Measurements from ENCODE around the gene POLD3.

The POLD3 gene

DNA sequence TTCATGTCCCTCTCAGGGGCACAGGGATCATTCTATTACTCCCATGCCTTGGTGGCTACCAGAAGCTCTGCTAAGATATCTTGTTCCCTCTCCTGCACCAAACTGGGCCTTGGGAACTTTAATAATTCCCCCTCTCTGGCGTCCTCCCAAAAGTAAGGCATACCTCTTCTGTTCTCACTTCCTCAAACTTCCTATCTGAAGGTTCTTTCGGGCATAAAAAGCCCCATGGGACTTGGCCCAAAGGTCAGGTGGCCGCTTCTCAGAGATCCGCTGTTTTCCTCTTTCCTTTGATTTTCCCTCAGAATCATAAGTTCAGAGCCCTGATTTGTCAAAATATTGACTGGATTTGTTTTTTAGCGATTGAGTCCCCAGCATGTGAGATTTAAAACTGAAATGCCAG lies 13.0 kb downstream of the POLD3 start:
- Histone ChIP-seq H3K36me3 (ENCODE audit: control insufficient read depth in 2 of 2, insufficient read depth in 2 of 2, low read length in 2 of 2) (peaks cover 9 to 15% of the 10 kb centered on the region in 2 donors), H3K9me3 (ENCODE audit: control insufficient read depth in 2 of 2, low read length in 2 of 2) (no peaks in the 10 kb centered on the region), H3K27me3 (ENCODE audit: control insufficient read depth in 2 of 2, insufficient read depth in 2 of 2, low read length in 2 of 2) (no peaks in the 10 kb centered on the region), H3K9ac (ENCODE audit: low read depth in 1 of 2, low read length in 2 of 2) (no peak overlapping the region), H3K27ac (ENCODE audit: low read depth in 2 of 2, low read length in 2 of 2) (no peak overlapping the region), H3K4me1 (ENCODE audit: control insufficient read depth in 2 of 2, insufficient read depth in 2 of 2, low read length in 2 of 2) (peaks cover 5 to 18% of the 10 kb centered on the region in 2 donors), H3K4me3 (ENCODE audit: low read length in 2 of 2) (no peak overlapping the region)

DNA sequence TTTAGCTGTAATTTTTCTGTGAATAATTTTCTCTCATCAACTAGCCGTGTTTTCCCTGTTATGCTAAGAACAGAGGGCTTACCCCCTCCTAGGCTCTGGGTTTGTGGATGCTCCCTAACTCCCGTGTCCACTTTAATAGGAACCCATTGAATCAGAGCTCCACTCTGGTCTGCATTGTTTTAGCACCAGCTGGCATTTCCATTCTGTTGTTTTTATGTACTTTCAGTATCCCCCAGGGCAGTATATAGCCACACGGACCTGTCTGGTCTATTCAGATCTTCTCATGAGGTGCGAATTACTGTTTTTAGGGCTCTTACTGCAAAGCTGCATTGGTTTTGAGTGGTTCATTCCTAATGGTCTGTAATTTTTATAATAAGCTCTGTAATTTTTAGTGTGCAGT lies 16.0 kb downstream of the POLD3 start:
- H3K36me3 ChIP-seq (ENCODE audit: control insufficient read depth in 2 of 2, insufficient read depth in 2 of 2, low read length in 2 of 2), result peaks cover 18 to 23% of the 10 kb centered on the region in 2 donors
- H3K27ac ChIP-seq (ENCODE audit: low read depth in 2 of 2, low read length in 2 of 2), result no peak overlapping the region
- no peak overlapping the region for H3K9ac ChIP-seq (ENCODE audit: low read depth in 1 of 2, low read length in 2 of 2)
- no peaks in the 10 kb centered on the region for H3K27me3 ChIP-seq (ENCODE audit: control insufficient read depth in 2 of 2, insufficient read depth in 2 of 2, low read length in 2 of 2)
- H3K4me1 ChIP-seq (ENCODE audit: control insufficient read depth in 2 of 2, insufficient read depth in 2 of 2, low read length in 2 of 2), result peaks cover 0 to 3% of the 10 kb centered on the region in 2 donors
- no peak overlapping the region for H3K4me3 ChIP-seq (ENCODE audit: low read length in 2 of 2)
- no peaks in the 10 kb centered on the region for H3K9me3 ChIP-seq (ENCODE audit: control insufficient read depth in 2 of 2, low read length in 2 of 2)

DNA sequence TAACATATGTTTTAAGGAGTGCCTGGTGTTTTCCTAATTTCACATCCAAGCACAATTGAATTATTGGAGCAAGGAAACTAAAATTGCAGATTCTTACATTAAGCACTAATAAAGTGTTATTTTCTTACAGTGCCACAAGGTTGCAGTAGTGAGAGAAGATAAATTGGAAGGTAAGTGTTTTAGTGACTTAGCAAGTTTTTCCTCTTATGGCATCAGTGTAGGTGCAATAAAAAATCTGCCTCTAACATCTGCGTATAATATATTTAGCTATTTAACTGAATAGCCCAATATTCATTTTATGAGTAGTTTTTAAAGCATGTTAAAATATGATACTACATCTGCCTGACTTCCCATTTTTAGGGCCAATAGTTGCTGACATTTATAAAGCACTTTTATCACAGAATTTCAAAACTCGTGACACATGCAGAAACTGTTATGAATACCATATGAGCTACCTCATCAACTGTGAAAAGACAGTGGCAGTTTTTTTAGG lies 19.0 kb downstream of the POLD3 start:
- Histone ChIP-seq H3K27ac (ENCODE audit: low read depth in 2 of 2, low read length in 2 of 2) (peak overlapping the region in 1 of 2 donors; percentile 16), H3K27me3 (ENCODE audit: control insufficient read depth in 2 of 2, insufficient read depth in 2 of 2, low read length in 2 of 2) (no peaks in the 10 kb centered on the region), H3K9ac (ENCODE audit: low read depth in 1 of 2, low read length in 2 of 2) (no peak overlapping the region), H3K4me1 (ENCODE audit: control insufficient read depth in 2 of 2, insufficient read depth in 2 of 2, low read length in 2 of 2) (no peaks in the 10 kb centered on the region), H3K9me3 (ENCODE audit: control insufficient read depth in 2 of 2, low read length in 2 of 2) (no peaks in the 10 kb centered on the region), H3K36me3 (ENCODE audit: control insufficient read depth in 2 of 2, insufficient read depth in 2 of 2, low read length in 2 of 2) (peaks cover 22 to 27% of the 10 kb centered on the region in 2 donors), H3K4me3 (ENCODE audit: low read length in 2 of 2) (no peak overlapping the region)

DNA sequence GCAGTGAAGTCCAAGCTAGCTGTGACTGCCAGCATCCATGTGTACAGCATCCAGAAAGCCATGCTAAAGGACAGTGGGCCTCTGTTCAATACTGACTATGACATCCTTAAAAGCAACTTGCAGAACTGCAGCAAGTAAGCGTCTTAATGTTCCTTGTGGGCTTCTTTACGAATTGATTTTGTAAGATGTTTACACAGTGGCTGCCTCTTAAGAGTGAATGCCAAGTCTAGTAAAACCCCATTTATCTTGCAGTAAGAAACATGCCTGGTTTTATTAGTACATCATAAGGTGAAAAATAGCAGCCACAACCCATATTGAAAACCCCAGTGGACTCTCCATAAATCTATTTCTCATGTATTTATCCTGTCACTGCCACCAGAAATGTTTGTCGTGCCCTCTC lies 20.5 kb downstream of the POLD3 start:
- H3K27me3 ChIP-seq (ENCODE audit: control insufficient read depth in 2 of 2, insufficient read depth in 2 of 2, low read length in 2 of 2), result no peaks in the 10 kb centered on the region
- H3K4me1 ChIP-seq (ENCODE audit: control insufficient read depth in 2 of 2, insufficient read depth in 2 of 2, low read length in 2 of 2), result no peaks in the 10 kb centered on the region
- no peaks in the 10 kb centered on the region for H3K9me3 ChIP-seq (ENCODE audit: control insufficient read depth in 2 of 2, low read length in 2 of 2)
- no peak overlapping the region for H3K9ac ChIP-seq (ENCODE audit: low read depth in 1 of 2, low read length in 2 of 2)
- peaks cover 22 to 27% of the 10 kb centered on the region in 2 donors for H3K36me3 ChIP-seq (ENCODE audit: control insufficient read depth in 2 of 2, insufficient read depth in 2 of 2, low read length in 2 of 2)
- H3K4me3 ChIP-seq (ENCODE audit: low read length in 2 of 2), result no peak overlapping the region
- H3K27ac ChIP-seq (ENCODE audit: low read depth in 2 of 2, low read length in 2 of 2), result no peak overlapping the region

DNA sequence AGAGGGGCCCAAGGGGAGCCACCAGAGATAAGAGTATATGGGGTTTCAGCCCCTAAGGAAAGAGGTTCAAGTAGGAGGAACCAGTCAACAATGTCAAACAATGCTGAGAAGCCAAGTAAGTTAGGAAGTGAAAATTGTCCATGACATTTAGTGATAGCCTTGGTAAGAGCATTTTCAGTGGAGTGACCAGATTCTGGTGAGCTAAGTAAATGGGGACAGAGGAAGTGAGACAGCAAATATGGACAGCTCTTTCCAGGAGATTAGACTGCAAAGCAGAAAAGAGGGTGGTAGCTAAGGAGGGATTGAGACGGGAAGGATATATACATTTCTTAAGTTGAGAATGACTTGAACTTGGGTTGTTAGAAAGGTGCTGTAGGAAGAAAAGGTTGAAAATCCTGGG lies 22.9 kb downstream of the POLD3 start:
- H3K9me3 ChIP-seq (ENCODE audit: control insufficient read depth in 2 of 2, low read length in 2 of 2), result no peaks in the 10 kb centered on the region
- H3K9ac ChIP-seq (ENCODE audit: low read depth in 1 of 2, low read length in 2 of 2), result no peak overlapping the region
- no peak overlapping the region for H3K27ac ChIP-seq (ENCODE audit: low read depth in 2 of 2, low read length in 2 of 2)
- H3K36me3 ChIP-seq (ENCODE audit: control insufficient read depth in 2 of 2, insufficient read depth in 2 of 2, low read length in 2 of 2), result peaks cover 30 to 45% of the 10 kb centered on the region in 2 donors
- no peaks in the 10 kb centered on the region for H3K27me3 ChIP-seq (ENCODE audit: control insufficient read depth in 2 of 2, insufficient read depth in 2 of 2, low read length in 2 of 2)
- no peak overlapping the region for H3K4me3 ChIP-seq (ENCODE audit: low read length in 2 of 2)
- H3K4me1 ChIP-seq (ENCODE audit: control insufficient read depth in 2 of 2, insufficient read depth in 2 of 2, low read length in 2 of 2), result no peaks in the 10 kb centered on the region

DNA sequence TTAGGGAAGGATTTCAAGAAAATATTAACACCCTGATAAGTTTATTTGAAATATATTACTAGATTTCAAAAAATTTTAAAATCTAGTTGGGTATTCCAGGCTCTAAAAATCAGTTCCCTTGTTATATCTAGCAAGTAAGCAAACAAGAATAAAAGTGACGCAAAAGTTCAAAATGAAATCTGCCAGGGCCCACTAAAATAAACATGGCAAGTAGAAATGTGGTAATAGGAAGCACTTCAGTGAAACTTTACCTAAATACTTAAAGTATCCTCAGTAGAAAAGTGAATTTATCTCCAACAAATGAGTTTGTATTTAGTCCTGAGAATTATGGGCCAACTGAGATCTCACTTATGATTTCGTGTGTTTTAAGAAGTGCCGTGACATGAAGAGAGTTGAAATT lies 23.6 kb downstream of the POLD3 start:
- H3K4me1 ChIP-seq (ENCODE audit: control insufficient read depth in 2 of 2, insufficient read depth in 2 of 2, low read length in 2 of 2), result no peaks in the 10 kb centered on the region
- peaks cover 32 to 48% of the 10 kb centered on the region in 2 donors for H3K36me3 ChIP-seq (ENCODE audit: control insufficient read depth in 2 of 2, insufficient read depth in 2 of 2, low read length in 2 of 2)
- H3K4me3 ChIP-seq (ENCODE audit: low read length in 2 of 2), result no peak overlapping the region
- no peak overlapping the region for H3K27ac ChIP-seq (ENCODE audit: low read depth in 2 of 2, low read length in 2 of 2)
- no peaks in the 10 kb centered on the region for H3K27me3 ChIP-seq (ENCODE audit: control insufficient read depth in 2 of 2, insufficient read depth in 2 of 2, low read length in 2 of 2)
- H3K9ac ChIP-seq (ENCODE audit: low read depth in 1 of 2, low read length in 2 of 2), result no peak overlapping the region
- H3K9me3 ChIP-seq (ENCODE audit: control insufficient read depth in 2 of 2, low read length in 2 of 2), result no peaks in the 10 kb centered on the region

DNA sequence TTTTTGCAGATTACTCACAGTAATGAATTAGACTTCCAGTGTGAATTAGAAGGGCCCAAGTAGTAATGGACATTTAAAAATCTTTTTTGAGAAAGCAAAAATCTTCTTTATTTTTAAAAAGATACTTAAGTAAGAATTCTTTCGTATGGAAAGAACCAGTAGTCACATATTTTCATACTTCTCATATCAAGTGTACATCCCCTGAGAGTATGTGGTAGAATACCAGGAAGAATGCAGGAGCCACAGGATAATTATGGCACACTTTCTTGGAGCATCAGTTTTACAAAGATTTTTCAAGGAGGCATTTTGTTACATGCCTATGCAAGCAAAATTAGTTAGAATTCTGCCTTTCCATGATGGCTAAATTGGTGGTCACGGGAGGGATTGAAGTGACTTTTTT lies 28.1 kb downstream of the POLD3 start:
- Histone ChIP-seq H3K4me3 (ENCODE audit: low read length in 2 of 2) (no peak overlapping the region), H3K27me3 (ENCODE audit: control insufficient read depth in 2 of 2, insufficient read depth in 2 of 2, low read length in 2 of 2) (no peaks in the 10 kb centered on the region), H3K27ac (ENCODE audit: low read depth in 2 of 2, low read length in 2 of 2) (no peak overlapping the region), H3K9ac (ENCODE audit: low read depth in 1 of 2, low read length in 2 of 2) (no peak overlapping the region), H3K9me3 (ENCODE audit: control insufficient read depth in 2 of 2, low read length in 2 of 2) (no peaks in the 10 kb centered on the region), H3K36me3 (ENCODE audit: control insufficient read depth in 2 of 2, insufficient read depth in 2 of 2, low read length in 2 of 2) (peaks cover 17 to 29% of the 10 kb centered on the region in 2 donors), H3K4me1 (ENCODE audit: control insufficient read depth in 2 of 2, insufficient read depth in 2 of 2, low read length in 2 of 2) (no peaks in the 10 kb centered on the region)

DNA sequence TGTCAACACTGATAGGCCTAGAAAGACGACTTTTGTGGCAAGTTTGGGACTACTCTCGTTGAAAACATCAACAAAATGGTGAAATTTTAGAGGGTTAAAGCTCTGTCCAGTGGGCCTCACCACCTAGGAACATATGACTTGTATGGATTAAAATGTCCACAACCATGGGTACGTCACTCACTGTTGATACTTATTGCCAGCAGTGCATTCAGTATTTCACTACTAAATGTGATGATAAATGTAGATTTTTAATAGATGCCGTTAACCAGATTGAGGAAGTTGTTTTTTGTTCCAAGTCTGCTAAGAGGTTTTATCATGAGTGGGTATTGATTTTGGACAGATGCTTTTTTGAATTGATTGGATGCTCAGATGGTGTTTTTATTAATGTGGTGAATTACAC lies 33.7 kb downstream of the POLD3 start:
- Histone ChIP-seq H3K9me3 (ENCODE audit: control insufficient read depth in 2 of 2, low read length in 2 of 2) (no peaks in the 10 kb centered on the region), H3K27me3 (ENCODE audit: control insufficient read depth in 2 of 2, insufficient read depth in 2 of 2, low read length in 2 of 2) (no peaks in the 10 kb centered on the region), H3K9ac (ENCODE audit: low read depth in 1 of 2, low read length in 2 of 2) (no peak overlapping the region), H3K27ac (ENCODE audit: low read depth in 2 of 2, low read length in 2 of 2) (no peak overlapping the region), H3K4me3 (ENCODE audit: low read length in 2 of 2) (no peak overlapping the region), H3K36me3 (ENCODE audit: control insufficient read depth in 2 of 2, insufficient read depth in 2 of 2, low read length in 2 of 2) (peaks cover 22 to 23% of the 10 kb centered on the region in 2 donors), H3K4me1 (ENCODE audit: control insufficient read depth in 2 of 2, insufficient read depth in 2 of 2, low read length in 2 of 2) (no peaks in the 10 kb centered on the region)

DNA sequence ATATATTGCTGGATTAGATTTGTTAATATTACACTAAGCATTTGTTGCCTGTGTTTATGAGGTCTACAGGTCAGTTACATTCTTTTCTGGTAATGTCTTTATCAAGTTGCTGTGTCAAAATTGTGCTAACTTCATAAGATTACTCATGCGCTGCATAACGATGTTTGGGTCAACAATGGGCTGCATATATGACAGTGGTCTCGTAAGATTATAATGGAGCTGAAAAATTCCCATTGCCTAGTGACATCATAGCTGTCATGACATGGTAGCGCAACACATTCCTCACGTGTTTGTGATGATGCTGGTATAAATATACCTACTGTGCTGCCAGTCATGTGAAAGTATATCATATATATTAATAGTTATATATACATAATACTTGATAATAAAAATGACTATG lies 34.2 kb downstream of the POLD3 start:
- Histone ChIP-seq H3K9ac (ENCODE audit: low read depth in 1 of 2, low read length in 2 of 2) (no peak overlapping the region), H3K9me3 (ENCODE audit: control insufficient read depth in 2 of 2, low read length in 2 of 2) (no peaks in the 10 kb centered on the region)

DNA sequence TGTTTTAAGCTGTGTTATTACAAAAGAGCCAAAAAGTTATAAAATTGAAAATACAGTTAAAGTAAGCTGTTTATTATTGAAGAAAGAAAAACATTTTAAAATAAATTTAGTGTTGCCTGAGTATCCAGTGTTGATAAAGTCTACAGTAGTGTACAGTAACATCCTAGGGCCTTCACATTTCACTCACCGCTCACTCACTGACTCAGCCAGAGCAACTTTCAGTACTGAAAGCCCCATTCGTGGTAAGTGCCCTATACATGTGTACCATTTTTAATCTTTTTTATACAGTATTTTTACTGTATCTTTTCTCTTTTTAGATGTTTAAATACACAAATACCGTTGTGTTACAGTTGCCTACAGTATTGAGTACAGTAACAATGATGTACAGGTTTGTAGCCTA lies 35.0 kb downstream of the POLD3 start:
- Histone ChIP-seq H3K4me3 (ENCODE audit: low read length in 2 of 2) (no peak overlapping the region), H3K9me3 (ENCODE audit: control insufficient read depth in 2 of 2, low read length in 2 of 2) (no peaks in the 10 kb centered on the region), H3K36me3 (ENCODE audit: control insufficient read depth in 2 of 2, insufficient read depth in 2 of 2, low read length in 2 of 2) (peaks cover 21 to 22% of the 10 kb centered on the region in 2 donors)

More for the DNA sequence above, 34.2 kb downstream of the POLD3 start:
- Histone ChIP-seq H3K4me3 (ENCODE audit: low read length in 2 of 2) (no peak overlapping the region), H3K4me1 (ENCODE audit: control insufficient read depth in 2 of 2, insufficient read depth in 2 of 2, low read length in 2 of 2) (no peaks in the 10 kb centered on the region), H3K36me3 (ENCODE audit: control insufficient read depth in 2 of 2, insufficient read depth in 2 of 2, low read length in 2 of 2) (peaks cover 22 to 23% of the 10 kb centered on the region in 2 donors), H3K27ac (ENCODE audit: low read depth in 2 of 2, low read length in 2 of 2) (no peak overlapping the region), H3K27me3 (ENCODE audit: control insufficient read depth in 2 of 2, insufficient read depth in 2 of 2, low read length in 2 of 2) (no peaks in the 10 kb centered on the region)

DNA sequence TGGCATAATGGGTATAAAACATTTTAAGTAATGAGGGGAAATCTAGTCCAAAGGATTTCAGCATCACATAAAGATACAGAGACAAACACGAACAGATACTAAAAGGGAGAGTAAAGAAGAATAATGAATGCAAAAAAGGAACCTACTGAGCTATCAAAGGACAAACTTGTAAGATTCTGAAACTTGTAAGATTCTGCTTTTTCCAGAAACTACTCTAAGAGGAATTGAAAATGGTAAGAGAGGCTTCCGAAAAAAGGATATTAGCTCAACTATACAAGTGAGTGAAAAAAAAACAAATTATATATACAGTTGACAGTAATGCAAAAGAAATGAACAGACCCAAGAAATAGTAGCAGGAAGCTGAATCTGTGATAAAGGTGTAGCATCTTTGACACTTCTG lies 37.7 kb downstream of the POLD3 start:
- no peaks in the 10 kb centered on the region for H3K4me1 ChIP-seq (ENCODE audit: control insufficient read depth in 2 of 2, insufficient read depth in 2 of 2, low read length in 2 of 2)
- H3K27me3 ChIP-seq (ENCODE audit: control insufficient read depth in 2 of 2, insufficient read depth in 2 of 2, low read length in 2 of 2), result no peaks in the 10 kb centered on the region
- H3K4me3 ChIP-seq (ENCODE audit: low read length in 2 of 2), result no peak overlapping the region
- H3K27ac ChIP-seq (ENCODE audit: low read depth in 2 of 2, low read length in 2 of 2), result no peak overlapping the region
- peaks cover 21 to 23% of the 10 kb centered on the region in 2 donors for H3K36me3 ChIP-seq (ENCODE audit: control insufficient read depth in 2 of 2, insufficient read depth in 2 of 2, low read length in 2 of 2)
- H3K9me3 ChIP-seq (ENCODE audit: control insufficient read depth in 2 of 2, low read length in 2 of 2), result no peaks in the 10 kb centered on the region
- no peak overlapping the region for H3K9ac ChIP-seq (ENCODE audit: low read depth in 1 of 2, low read length in 2 of 2)

More for the DNA sequence above, 35.0 kb downstream of the POLD3 start:
- Histone ChIP-seq H3K27ac (ENCODE audit: low read depth in 2 of 2, low read length in 2 of 2) (no peak overlapping the region), H3K27me3 (ENCODE audit: control insufficient read depth in 2 of 2, insufficient read depth in 2 of 2, low read length in 2 of 2) (no peaks in the 10 kb centered on the region), H3K9ac (ENCODE audit: low read depth in 1 of 2, low read length in 2 of 2) (no peak overlapping the region), H3K4me1 (ENCODE audit: control insufficient read depth in 2 of 2, insufficient read depth in 2 of 2, low read length in 2 of 2) (no peaks in the 10 kb centered on the region)

Measured in mucosa of rectum (tissue), 2 donors.